Endothelial cell of umbilical vein (primary cell): ENCODE data around the gene MBD2.

Experiments used
- EZH2 ChIP-seq: IDR thresholded peaks from 2 replicates; pipeline ENCODE4 v1.6.1; 2012; ENCODE audit warnings: borderline replicate concordance, low read depth, mild to moderate bottlenecking, moderate library complexity, low read length, inconsistent platforms; ENCODE audit not compliant: severe bottlenecking
- FOS ChIP-seq: IDR thresholded peaks from 2 replicates; pipeline ENCODE4 v1.6.1; 2011; ENCODE audit warnings: mild to moderate bottlenecking, low read length, moderate library complexity, borderline replicate concordance; ENCODE audit not compliant: insufficient read depth
- GATA2 ChIP-seq: IDR thresholded peaks from 2 replicates; pipeline ENCODE4 v1.7.0; 2011; ENCODE audit warnings: low read depth, mild to moderate bottlenecking, moderate library complexity, mixed read lengths, low read length; ENCODE audit not compliant: insufficient read length, insufficient read depth
- JUN ChIP-seq: IDR thresholded peaks from 2 replicates; pipeline ENCODE4 v1.6.1; 2011; ENCODE audit warnings: borderline replicate concordance, low read depth; ENCODE audit not compliant: insufficient read length, insufficient read depth
- MYC ChIP-seq: IDR thresholded peaks from one replicate; pipeline ENCODE4 v1.6.1; 2011; ENCODE audit warnings: mild to moderate bottlenecking, low read depth, low read length
- POLR2A ChIP-seq: IDR thresholded peaks from 2 replicates; pipeline ENCODE4 v1.6.1; 2012; ENCODE audit warnings: low read depth, mild to moderate bottlenecking, control low read depth, low read length
- POLR2AphosphoS5 ChIP-seq: IDR thresholded peaks from 2 replicates; pipeline ENCODE4 v1.6.1; 2012; ENCODE audit warnings: low read depth, mild to moderate bottlenecking, control low read depth, low read length, moderate library complexity; ENCODE audit not compliant: insufficient read depth
- TF ChIP-seq, protein P1 (sequence below), 2 donors: IDR thresholded peaks; 1 replicate in 1 of 2; 2 replicates in 1 of 2; pipeline ENCODE4 v1.5.1; 2011; ENCODE audit warnings: low read length in 2 of 2, mild to moderate bottlenecking in 2 of 2, moderate library complexity in 2 of 2, control low read depth in 1 of 2, inconsistent platforms in 1 of 2, low read depth in 1 of 2; ENCODE audit not compliant: insufficient read depth in 1 of 2; ENCODE audit errors: extremely low read depth in 1 of 2
- TF ChIP-seq, protein P2 (sequence below): IDR thresholded peaks from 2 replicates; pipeline ENCODE4 v1.6.1; 2011; ENCODE audit not compliant: insufficient read depth, insufficient read length

DNA sequence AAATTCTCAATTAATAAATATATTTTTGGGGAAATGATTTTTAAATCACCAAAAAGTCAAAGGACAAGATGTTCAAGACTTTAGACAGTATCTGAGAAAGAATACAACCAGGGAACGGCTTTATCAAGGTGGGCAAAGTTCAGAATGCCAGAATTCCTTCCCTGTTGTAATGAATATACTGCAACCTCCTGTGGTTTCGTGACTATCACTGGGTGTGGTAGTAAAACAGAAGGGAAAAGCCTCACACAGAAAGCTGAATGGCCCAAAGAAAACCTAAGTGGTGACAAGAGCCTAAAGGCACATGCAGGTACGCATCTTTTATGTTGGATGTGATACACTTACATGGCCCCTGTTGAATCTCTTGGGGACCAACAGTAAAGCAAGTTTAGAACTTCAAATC lies 37.1 kb downstream of the MBD2 start:
- TF ChIP-seq, protein P1, sequence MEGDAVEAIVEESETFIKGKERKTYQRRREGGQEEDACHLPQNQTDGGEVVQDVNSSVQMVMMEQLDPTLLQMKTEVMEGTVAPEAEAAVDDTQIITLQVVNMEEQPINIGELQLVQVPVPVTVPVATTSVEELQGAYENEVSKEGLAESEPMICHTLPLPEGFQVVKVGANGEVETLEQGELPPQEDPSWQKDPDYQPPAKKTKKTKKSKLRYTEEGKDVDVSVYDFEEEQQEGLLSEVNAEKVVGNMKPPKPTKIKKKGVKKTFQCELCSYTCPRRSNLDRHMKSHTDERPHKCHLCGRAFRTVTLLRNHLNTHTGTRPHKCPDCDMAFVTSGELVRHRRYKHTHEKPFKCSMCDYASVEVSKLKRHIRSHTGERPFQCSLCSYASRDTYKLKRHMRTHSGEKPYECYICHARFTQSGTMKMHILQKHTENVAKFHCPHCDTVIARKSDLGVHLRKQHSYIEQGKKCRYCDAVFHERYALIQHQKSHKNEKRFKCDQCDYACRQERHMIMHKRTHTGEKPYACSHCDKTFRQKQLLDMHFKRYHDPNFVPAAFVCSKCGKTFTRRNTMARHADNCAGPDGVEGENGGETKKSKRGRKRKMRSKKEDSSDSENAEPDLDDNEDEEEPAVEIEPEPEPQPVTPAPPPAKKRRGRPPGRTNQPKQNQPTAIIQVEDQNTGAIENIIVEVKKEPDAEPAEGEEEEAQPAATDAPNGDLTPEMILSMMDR (IDR thresholded peaks at IDR 0.05; ENCODE audit: extremely low read depth in 1 of 2, insufficient read depth in 1 of 2, low read depth in 1 of 2, low read length in 2 of 2): no peak
- TF ChIP-seq EZH2: no peak
- TF ChIP-seq POLR2A: no peak
- no peak for TF ChIP-seq POLR2AphosphoS5
- TF ChIP-seq GATA2: no peak
- TF ChIP-seq, protein P2, sequence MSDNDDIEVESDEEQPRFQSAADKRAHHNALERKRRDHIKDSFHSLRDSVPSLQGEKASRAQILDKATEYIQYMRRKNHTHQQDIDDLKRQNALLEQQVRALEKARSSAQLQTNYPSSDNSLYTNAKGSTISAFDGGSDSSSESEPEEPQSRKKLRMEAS: no peak
- no peak for TF ChIP-seq JUN
- no peak for TF ChIP-seq MYC
- TF ChIP-seq FOS: no peak
